K562 (cell line): ENCODE results near the gene PFN3. TPM values are rescaled to one million over a fixed set of nuclear protein-coding genes. Genes with fewer than 3 reads are reported as not detected.

ENCODE experiments used
- CREM ChIP-seq: IDR thresholded peaks from 2 replicates; pipeline ENCODE4 v1.6.1; 2014; ENCODE audit warnings: antibody characterized with exemption, low read depth
- DMBX1 ChIP-seq: fragments of 250-450 bp; sonication (Bioruptor Pico); IDR thresholded peaks from 2 replicates; pipeline ENCODE4 v1.8.0; 2022; ENCODE audit warnings: inconsistent platforms, mild to moderate bottlenecking, moderate library complexity, borderline replicate concordance
- ERF ChIP-seq: fragments of 450-650 bp; formaldehyde crosslinking; IDR thresholded peaks from 2 replicates; pipeline ENCODE4 v1.4.0; 2020; ENCODE audit warnings: mild to moderate bottlenecking, mixed read lengths
- GABPA ChIP-seq: fragments of 200-800 bp; sonication (Bioruptor generic); conservative IDR thresholded peaks from 2 replicates; pipeline ENCODE4 v1.6.1; 2016; ENCODE audit warnings: low read depth, missing genetic modification characterization, missing compliant biosample characterization
- GATAD2A ChIP-seq: fragments of 450-650 bp; IDR thresholded peaks from 2 replicates; pipeline ENCODE4 v1.6.1; 2017
- ILK ChIP-seq: fragments of 450-650 bp; IDR thresholded peaks from 2 replicates; pipeline ENCODE4 v1.6.1; 2016; ENCODE audit warnings: missing genetic modification characterization, low read depth, mild to moderate bottlenecking, missing compliant biosample characterization, moderate library complexity, borderline replicate concordance
- KDM2B ChIP-seq: fragments of 250-450 bp; sonication (Bioruptor Pico); IDR thresholded peaks from 2 replicates; pipeline ENCODE4 v1.8.0; 2021; ENCODE audit warnings: mild to moderate bottlenecking, moderate library complexity
- L3MBTL2 ChIP-seq: fragments of 450-650 bp; IDR thresholded peaks from 2 replicates; pipeline ENCODE4 v1.6.1; 2016; ENCODE audit warnings: mild to moderate bottlenecking, moderate library complexity
- PML ChIP-seq: IDR thresholded peaks from 2 replicates; pipeline ENCODE4 v1.6.1; 2012; ENCODE audit warnings: low read length, inconsistent platforms
- SAP30 ChIP-seq: fragments of 200-600 bp; sonication (generic); IDR thresholded peaks from 2 replicates; pipeline ENCODE4 v1.6.1; 2012; ENCODE audit warnings: borderline replicate concordance, low read depth, mild to moderate bottlenecking, moderate library complexity, low read length, control low read depth, inconsistent platforms; ENCODE audit not compliant: insufficient read depth, poor library complexity, severe bottlenecking
- TEAD1 ChIP-seq, 2 experiments: fragments of 450-650 bp in 1 of 2; sonication (generic) in 1 of 2; formaldehyde crosslinking; IDR thresholded peaks; 2 replicates each; pipeline versions ENCODE4 v1.4.0 to v1.8.0; 2020 to 2022; ENCODE audit warnings: mild to moderate bottlenecking in 2 of 2, missing genetic modification reagents in 1 of 2
- U2AF1 ChIP-seq: fragments of 200-400 bp; formaldehyde crosslinking; optimal IDR thresholded peaks from 2 replicates; pipeline ENCODE3; 2017; ENCODE audit warnings: mild to moderate bottlenecking, low read depth, low read length, moderate library complexity
- ZBED1 ChIP-seq: IDR thresholded peaks from 2 replicates; pipeline ENCODE4 v1.6.1; 2014
- ZNF436 ChIP-seq: fragments of 250-450, 450-650 bp; sonication (Bioruptor Pico); formaldehyde crosslinking; IDR thresholded peaks from 2 replicates; pipeline ENCODE4 v1.7.0; 2020; ENCODE audit warnings: mild to moderate bottlenecking
- ZNF780A ChIP-seq: fragments of 250-450 bp; sonication (Bioruptor Pico); IDR thresholded peaks from 2 replicates; pipeline ENCODE4 v1.5.0; 2021; ENCODE audit warnings: mild to moderate bottlenecking
- polyA plus RNA-seq, 8 experiments: library from polyadenylated mRNA; depleted of rRNA in 4 of 8; stranded (reverse) in 5 of 8; unstranded in 3 of 8; fragments of >200 nt; fragmentation: Nextera tagmentation in 2 of 8; fragmentation: Illumina TruSeq in 1 of 8; extraction: Ambion mirVana in 2 of 8; extraction: Trizol in 1 of 8; gene quantifications; 2 replicates each; pipeline versions ENCODE4 v1.2.1 to v1.2.3, GENCODE V29; 2011 to 2014; ENCODE audit warnings: inconsistent platforms in 1 of 8, missing spikeins in 1 of 8
- total RNA-seq, 7 experiments: library from RNA; depleted of rRNA in 6 of 7; stranded (reverse); fragments of >200 nt in 6 of 7; fragmentation: Illumina TruSeq in 2 of 7; extraction: Trizol in 2 of 7; gene quantifications; 2 replicates each; pipeline versions ENCODE4 v1.2.1 to v1.2.3, GENCODE V29; 2011 to 2021; ENCODE audit warnings: low replicate concordance in 1 of 7
- TF ChIP-seq, protein P1 (sequence below), 2 experiments: IDR thresholded peaks in 1 of 2; conservative IDR thresholded peaks in 1 of 2; 2 replicates each; pipeline ENCODE4 v1.6.1; 2016; ENCODE audit warnings: low read depth in 2 of 2, mild to moderate bottlenecking in 1 of 2, missing compliant biosample characterization in 1 of 2, missing genetic modification characterization in 1 of 2, moderate library complexity in 1 of 2
- TF ChIP-seq, protein P2 (sequence below): fragments of 450-650 bp; IDR thresholded peaks from 2 replicates; pipeline ENCODE4 v1.6.1; 2017; ENCODE audit warnings: antibody characterized with exemption
- TF ChIP-seq, protein P3 (sequence below): fragments of 250-450 bp; sonication (Bioruptor Pico); IDR thresholded peaks from 2 replicates; pipeline ENCODE4 v1.4.0; 2020; ENCODE audit warnings: mild to moderate bottlenecking
- TF ChIP-seq, protein P4 (sequence below): fragments of 450-650 bp; IDR thresholded peaks from one replicate; pipeline ENCODE4 v1.6.1; 2018; ENCODE audit warnings: mild to moderate bottlenecking, moderate library complexity; ENCODE audit not compliant: partially characterized antibody

The PFN3 gene
- total and polyA plus RNA-seq, 9 of the 15 experiments (the other 6 are each of a cell fraction or from before 2014, with no cell fraction given), result not detected

DNA sequence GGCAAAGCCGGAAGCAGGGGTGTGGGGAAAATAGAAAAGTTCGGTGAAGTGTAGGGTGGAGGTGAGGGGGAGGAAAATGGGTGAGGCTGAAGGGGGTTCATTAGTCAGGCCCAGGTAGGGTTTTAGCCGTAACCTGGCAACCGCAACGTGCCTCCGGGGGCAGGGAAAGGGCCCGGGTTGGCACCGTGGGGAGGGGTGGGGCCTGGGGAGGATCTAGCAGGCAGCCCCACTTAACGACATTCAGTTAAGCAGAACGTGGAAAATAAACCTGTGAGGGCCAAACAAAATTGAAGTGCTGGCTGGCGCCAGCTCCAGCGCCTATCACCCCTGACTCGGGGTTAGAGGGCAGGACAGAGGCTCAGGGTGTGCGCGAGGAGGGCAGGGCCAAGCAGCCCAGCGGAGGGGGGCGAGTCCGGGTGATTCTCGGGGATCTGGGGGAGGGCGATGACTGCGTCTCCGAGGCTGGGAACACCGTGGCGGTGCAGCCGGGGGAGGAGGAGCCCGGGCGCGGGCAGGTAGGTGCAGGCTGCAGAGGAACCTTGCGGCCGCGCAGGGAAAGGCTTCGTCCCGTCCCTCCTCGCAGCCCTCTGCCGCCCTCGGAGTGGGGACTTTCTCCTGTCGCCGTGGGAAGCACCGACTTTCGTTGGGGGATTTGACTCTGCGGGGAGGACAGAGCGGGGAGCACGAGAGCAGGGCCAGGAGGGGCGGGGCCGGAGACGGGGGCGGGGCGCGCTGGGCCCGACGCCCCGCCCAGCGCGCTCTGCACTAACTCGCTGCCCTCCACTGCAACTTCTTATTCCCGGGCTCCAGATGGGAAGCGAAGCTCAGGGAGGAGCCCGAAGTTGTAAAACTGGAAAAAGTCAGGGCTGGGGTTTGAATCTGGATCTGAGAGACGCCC lies 37.6 kb downstream of the PFN3 start (continued):
- TF ChIP-seq, protein P1, sequence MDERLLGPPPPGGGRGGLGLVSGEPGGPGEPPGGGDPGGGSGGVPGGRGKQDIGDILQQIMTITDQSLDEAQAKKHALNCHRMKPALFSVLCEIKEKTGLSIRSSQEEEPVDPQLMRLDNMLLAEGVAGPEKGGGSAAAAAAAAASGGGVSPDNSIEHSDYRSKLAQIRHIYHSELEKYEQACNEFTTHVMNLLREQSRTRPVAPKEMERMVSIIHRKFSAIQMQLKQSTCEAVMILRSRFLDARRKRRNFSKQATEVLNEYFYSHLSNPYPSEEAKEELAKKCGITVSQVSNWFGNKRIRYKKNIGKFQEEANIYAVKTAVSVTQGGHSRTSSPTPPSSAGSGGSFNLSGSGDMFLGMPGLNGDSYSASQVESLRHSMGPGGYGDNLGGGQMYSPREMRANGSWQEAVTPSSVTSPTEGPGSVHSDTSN (CRISPR knock-in tag; IDR thresholded peaks at IDR 0.05; ENCODE audit: low read depth), result no peak
- TF ChIP-seq, protein P1 (tag; conservative IDR thresholded peaks at IDR 0.05; ENCODE audit: low read depth), result no peak
- TF ChIP-seq ZNF436 (CRISPR knock-in tag) (no peak), DMBX1 (no peak), ILK (tag) (no peak), TEAD1 (CRISPR knock-in tag; IDR thresholded peaks at IDR 0.05) (0 out of 4 replicates have a peak, but pooled peaks of 1 of the 2 experiments have one; percentile 48), SAP30 (no peak), CREM (peak; percentile 60; the same call in 1 of the 2 replicates), GATAD2A (peak; percentile 73; the same call in 1 of the 2 replicates), ERF (no peak), L3MBTL2 (peak; percentile 67; the same call in 1 of the 2 replicates), KDM2B (CRISPR knock-in tag) (peak; percentile 8; the same call in 1 of the 2 replicates), GABPA (tag) (no peak), ZNF780A (CRISPR knock-in tag) (no peak), U2AF1 (no peak), PML (no peak), ZBED1 (no peak)
- TF ChIP-seq, protein P2, sequence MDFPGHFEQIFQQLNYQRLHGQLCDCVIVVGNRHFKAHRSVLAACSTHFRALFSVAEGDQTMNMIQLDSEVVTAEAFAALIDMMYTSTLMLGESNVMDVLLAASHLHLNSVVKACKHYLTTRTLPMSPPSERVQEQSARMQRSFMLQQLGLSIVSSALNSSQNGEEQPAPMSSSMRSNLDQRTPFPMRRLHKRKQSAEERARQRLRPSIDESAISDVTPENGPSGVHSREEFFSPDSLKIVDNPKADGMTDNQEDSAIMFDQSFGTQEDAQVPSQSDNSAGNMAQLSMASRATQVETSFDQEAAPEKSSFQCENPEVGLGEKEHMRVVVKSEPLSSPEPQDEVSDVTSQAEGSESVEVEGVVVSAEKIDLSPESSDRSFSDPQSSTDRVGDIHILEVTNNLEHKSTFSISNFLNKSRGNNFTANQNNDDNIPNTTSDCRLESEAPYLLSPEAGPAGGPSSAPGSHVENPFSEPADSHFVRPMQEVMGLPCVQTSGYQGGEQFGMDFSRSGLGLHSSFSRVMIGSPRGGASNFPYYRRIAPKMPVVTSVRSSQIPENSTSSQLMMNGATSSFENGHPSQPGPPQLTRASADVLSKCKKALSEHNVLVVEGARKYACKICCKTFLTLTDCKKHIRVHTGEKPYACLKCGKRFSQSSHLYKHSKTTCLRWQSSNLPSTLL, result no peak
- TF ChIP-seq, protein P3, sequence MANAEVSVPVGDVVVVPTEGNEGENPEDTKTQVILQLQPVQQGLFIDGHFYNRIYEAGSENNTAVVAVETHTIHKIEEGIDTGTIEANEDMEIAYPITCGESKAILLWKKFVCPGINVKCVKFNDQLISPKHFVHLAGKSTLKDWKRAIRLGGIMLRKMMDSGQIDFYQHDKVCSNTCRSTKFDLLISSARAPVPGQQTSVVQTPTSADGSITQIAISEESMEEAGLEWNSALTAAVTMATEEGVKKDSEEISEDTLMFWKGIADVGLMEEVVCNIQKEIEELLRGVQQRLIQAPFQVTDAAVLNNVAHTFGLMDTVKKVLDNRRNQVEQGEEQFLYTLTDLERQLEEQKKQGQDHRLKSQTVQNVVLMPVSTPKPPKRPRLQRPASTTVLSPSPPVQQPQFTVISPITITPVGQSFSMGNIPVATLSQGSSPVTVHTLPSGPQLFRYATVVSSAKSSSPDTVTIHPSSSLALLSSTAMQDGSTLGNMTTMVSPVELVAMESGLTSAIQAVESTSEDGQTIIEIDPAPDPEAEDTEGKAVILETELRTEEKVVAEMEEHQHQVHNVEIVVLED, result no peak
- TF ChIP-seq, protein P4, sequence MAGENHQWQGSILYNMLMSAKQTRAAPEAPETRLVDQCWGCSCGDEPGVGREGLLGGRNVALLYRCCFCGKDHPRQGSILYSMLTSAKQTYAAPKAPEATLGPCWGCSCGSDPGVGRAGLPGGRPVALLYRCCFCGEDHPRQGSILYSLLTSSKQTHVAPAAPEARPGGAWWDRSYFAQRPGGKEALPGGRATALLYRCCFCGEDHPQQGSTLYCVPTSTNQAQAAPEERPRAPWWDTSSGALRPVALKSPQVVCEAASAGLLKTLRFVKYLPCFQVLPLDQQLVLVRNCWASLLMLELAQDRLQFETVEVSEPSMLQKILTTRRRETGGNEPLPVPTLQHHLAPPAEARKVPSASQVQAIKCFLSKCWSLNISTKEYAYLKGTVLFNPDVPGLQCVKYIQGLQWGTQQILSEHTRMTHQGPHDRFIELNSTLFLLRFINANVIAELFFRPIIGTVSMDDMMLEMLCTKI, result no peak
